ENCODE measurements around the gene FBXW8.

Gene FBXW8

GRCh38 chr12:117067638-117068037, 156.9 kb downstream of the FBXW8 start:
- H3K4me3 ChIP-seq (ENCODE audit: low read length): no peak overlapping the region
- no peak for TF ChIP-seq CTCF (conservative IDR thresholded peaks at IDR 0.05; ENCODE audit: low read depth, low read length)

GRCh38 chr12:117068492-117068891, 157.7 kb downstream of the FBXW8 start:
- no peak for TF ChIP-seq CTCF (conservative IDR thresholded peaks at IDR 0.05; ENCODE audit: low read depth, low read length)
- H3K4me3 ChIP-seq (ENCODE audit: low read length): no peak overlapping the region
- no peak for DNase-seq (ENCODE audit: low read depth)

More at GRCh38 chr12:117067638-117068037, 156.9 kb downstream of the FBXW8 start:
- DNase-seq (ENCODE audit: low read depth): no peak

- no peak for TF ChIP-seq CTCF (conservative IDR thresholded peaks at IDR 0.05; ENCODE audit: low read depth, low read length)
- no peak overlapping the region for H3K4me3 ChIP-seq (ENCODE audit: low read length)
- DNase-seq (ENCODE audit: low read depth): no peak
Observed at GRCh38 chr12:117069101-117069797, 158.5 kb downstream of the FBXW8 start.

- no peak overlapping the region for H3K4me3 ChIP-seq (ENCODE audit: low read length)
- TF ChIP-seq CTCF (conservative IDR thresholded peaks at IDR 0.05; ENCODE audit: low read depth, low read length): no peak
- no peak for DNase-seq (ENCODE audit: low read depth)
Observed at GRCh38 chr12:117069926-117070900, 159.5 kb downstream of the FBXW8 start.

- DNase-seq (ENCODE audit: low read depth): no peak
- TF ChIP-seq CTCF (conservative IDR thresholded peaks at IDR 0.05; ENCODE audit: low read depth, low read length): no peak
- H3K4me3 ChIP-seq (ENCODE audit: low read length): no peak overlapping the region
Observed at GRCh38 chr12:117071009-117071408, 160.3 kb downstream of the FBXW8 start.

- no peak for TF ChIP-seq CTCF (conservative IDR thresholded peaks at IDR 0.05; ENCODE audit: low read depth, low read length)
- no peak overlapping the region for H3K4me3 ChIP-seq (ENCODE audit: low read length)
- DNase-seq (ENCODE audit: low read depth): no peak
Observed at GRCh38 chr12:117072106-117072505, 161.4 kb downstream of the FBXW8 start.
